K562 (cell line): ENCODE data around the gene NFIB. TPM values are rescaled to one million over a fixed set of nuclear protein-coding genes. Genes with fewer than 3 reads are reported as not detected.

Experiments
- ATAC-seq: fragments of 200-7000 bp; cut with Tn5 transposase; 3 replicates; pipeline ENCODE4 v1.9.1; 2020; ENCODE audit warnings: moderate library complexity
- BruUV-seq: library from RNA; stranded (reverse); fragments of 400-500 nt; replicated peaks from 2 replicates; lab custom pipeline; 2021; lab: Mats Ljungman, UMichigan
- CTCF ChIA-PET: fragments of 300-600 bp; formaldehyde crosslinking; extraction: SDS; loops from one replicate; lab custom pipeline; 2021; ENCODE audit warnings: low intra/inter-chr PET ratio; lab: Yijun Ruan, JAX
- POLR2A ChIA-PET: fragments of 300-600, 350-650 bp; sonication (Branson Sonifier 250); formaldehyde crosslinking; extraction: SDS; loops from one replicate; lab custom pipeline; 2021; ENCODE audit warnings: antibody characterized with exemption, inconsistent platforms; lab: Yijun Ruan, JAX
- DNase-seq, 4 experiments: peaks; one replicate each; pipeline versions ENCODE4 v3.0.0 to v3.0.0-alpha.2; 2011 to 2018; ENCODE audit warnings: low spot score in 3 of 4, mixed read lengths in 3 of 4; ENCODE audit errors: extremely low read depth in 1 of 4
- FAIRE-seq: peaks from 2 replicates; lab custom pipeline; 2011; peaks lifted over from hg19 to GRCh38; lab: Jason Lieb, UNC
- H2AFZ ChIP-seq: 2 replicates; pipeline ENCODE4 v1.6.0; 2011; ENCODE audit warnings: low read depth, low read length, control low read depth, inconsistent platforms
- H3K27ac ChIP-seq: fragments of 200-600 bp; 3 replicates; pipeline ENCODE4 v1.8.0; 2011; ENCODE audit warnings: low read depth, mild to moderate bottlenecking, control low read depth, inconsistent platforms, low read length, moderate library complexity, mixed read lengths; ENCODE audit errors: extremely low read depth
- H3K27me3 ChIP-seq, 2 experiments: fragments of 300-600 bp in 1 of 2; 2 replicates in 1 of 2; 3 replicates in 1 of 2; pipeline versions ENCODE4 v1.6.0 to v1.8.0; 2011; ENCODE audit warnings: inconsistent platforms in 2 of 2, low read length in 2 of 2, mild to moderate bottlenecking in 1 of 2, mixed read lengths in 1 of 2, moderate library complexity in 1 of 2; ENCODE audit not compliant: control insufficient read depth in 2 of 2, insufficient read depth in 2 of 2
- H3K36me3 ChIP-seq: fragments of 300-600 bp; 3 replicates; pipeline ENCODE4 v1.8.0; 2011; ENCODE audit warnings: mild to moderate bottlenecking, low read length, inconsistent platforms; ENCODE audit not compliant: control insufficient read depth, insufficient read depth
- H3K4me1 ChIP-seq, 2 experiments: fragments of 200-600 bp in 1 of 2; replicated peaks in 1 of 2; 2 replicates in 1 of 2; 3 replicates in 1 of 2; pipeline versions ENCODE4 v1.5.1 to v1.8.0; 2011; ENCODE audit warnings: inconsistent platforms in 2 of 2, low read length in 2 of 2, mild to moderate bottlenecking in 1 of 2, mixed read lengths in 1 of 2, moderate library complexity in 1 of 2; ENCODE audit not compliant: control insufficient read depth in 2 of 2, insufficient read depth in 2 of 2
- H3K4me2 ChIP-seq: 2 replicates; pipeline ENCODE4 v1.6.1; 2011; ENCODE audit warnings: low read length, control low read depth, inconsistent platforms, mixed read lengths; ENCODE audit not compliant: insufficient read depth
- H3K4me3 ChIP-seq: fragments of 200-600 bp; sonication (generic), shearing (Covaris generic); 2 replicates; pipeline ENCODE4 v1.5.1; 2016; ENCODE audit warnings: control low read depth, inconsistent platforms
- H3K79me2 ChIP-seq: fragments of 200-600 bp; 3 replicates; pipeline ENCODE4 v1.8.0; 2011; ENCODE audit warnings: low read length, inconsistent platforms; ENCODE audit not compliant: control insufficient read depth, insufficient read depth
- H3K9ac ChIP-seq, 2 experiments: 2 replicates each; pipeline versions ENCODE4 v1.6.0 to v1.6.1; 2011; ENCODE audit warnings: low read depth in 2 of 2, low read length in 2 of 2, control low read depth in 1 of 2, inconsistent platforms in 1 of 2, mild to moderate bottlenecking in 1 of 2, mixed read lengths in 1 of 2; ENCODE audit not compliant: insufficient read depth in 1 of 2
- H3K9me1 ChIP-seq: one replicate; pipeline ENCODE4 v1.6.0; 2011; ENCODE audit warnings: inconsistent platforms, mild to moderate bottlenecking, low read length, moderate library complexity; ENCODE audit not compliant: control insufficient read depth, insufficient read depth
- H3K9me3 ChIP-seq: replicated peaks from 2 replicates; pipeline ENCODE4 v1.5.1; 2011; ENCODE audit warnings: low read depth, low read length, inconsistent platforms; ENCODE audit not compliant: control insufficient read depth, insufficient read depth
- H4K20me1 ChIP-seq: replicated peaks from 2 replicates; pipeline ENCODE4 v1.6.1; 2011; ENCODE audit warnings: low read length, inconsistent platforms, mixed read lengths; ENCODE audit not compliant: control insufficient read depth, insufficient read depth
- C11orf30 ChIP-seq: fragments of 450-650 bp; IDR thresholded peaks from 2 replicates; pipeline ENCODE4 v1.6.1; 2016; ENCODE audit warnings: low read depth, mild to moderate bottlenecking
- CCNT2 ChIP-seq: IDR thresholded peaks from 2 replicates; pipeline ENCODE4 v1.6.1; 2011; ENCODE audit warnings: borderline replicate concordance, low read depth, mild to moderate bottlenecking, moderate library complexity, mixed read lengths, low read length; ENCODE audit not compliant: insufficient read length; ENCODE audit errors: extremely low read depth
- CEBPB ChIP-seq: fragments of 450-650 bp; IDR thresholded peaks from 2 replicates; pipeline ENCODE4 v1.6.1; 2016; ENCODE audit warnings: missing genetic modification characterization, missing compliant biosample characterization
- CHD4 ChIP-seq: fragments of 200-600 bp; sonication (generic); IDR thresholded peaks from 3 replicates; pipeline ENCODE4 v1.6.1; 2012; ENCODE audit warnings: low read depth, mild to moderate bottlenecking, mixed read lengths, low read length, inconsistent platforms; ENCODE audit not compliant: insufficient read depth, insufficient replicate concordance, poor library complexity, severe bottlenecking
- JUN ChIP-seq, 2 experiments: sonication (generic) in 1 of 2; formaldehyde crosslinking in 1 of 2; IDR thresholded peaks; 2 replicates each; pipeline versions ENCODE4 v1.6.1 to v1.8.0; 2012 to 2022; ENCODE audit warnings: borderline replicate concordance in 2 of 2, mild to moderate bottlenecking in 2 of 2, improper control_type of control experiment in 1 of 2, low read depth in 1 of 2, low read length in 1 of 2, missing genetic modification reagents in 1 of 2
- SAFB ChIP-seq: fragments of 200-400 bp; formaldehyde crosslinking; IDR thresholded peaks from 2 replicates; pipeline ENCODE4 v1.6.1; 2017; ENCODE audit warnings: low read depth, low read length, borderline replicate concordance
- SMAD2 ChIP-seq: fragments of 150-350 bp; IDR thresholded peaks from 2 replicates; pipeline ENCODE4 v1.6.1; 2014; ENCODE audit warnings: low read depth, mild to moderate bottlenecking, low read length
- U2AF1 ChIP-seq: fragments of 200-400 bp; formaldehyde crosslinking; optimal IDR thresholded peaks from 2 replicates; pipeline ENCODE3; 2017; ENCODE audit warnings: mild to moderate bottlenecking, low read depth, low read length, moderate library complexity
- ZBTB17 ChIP-seq: fragments of 450-650 bp; formaldehyde crosslinking; IDR thresholded peaks from 2 replicates; pipeline ENCODE4 v1.4.0; 2020; ENCODE audit warnings: mild to moderate bottlenecking
- ZC3H4 ChIP-seq: sonication (generic); formaldehyde crosslinking; IDR thresholded peaks from 2 replicates; pipeline ENCODE4 v1.9.0; 2021; ENCODE audit warnings: missing genetic modification reagents, borderline replicate concordance
- ZHX1 ChIP-seq: fragments of 150-350 bp; conservative IDR thresholded peaks from 2 replicates; pipeline ENCODE4 v1.6.1; 2014; ENCODE audit warnings: low read length
- ZNF764 ChIP-seq: fragments of 250-450 bp; sonication (Bioruptor Pico); IDR thresholded peaks from 2 replicates; pipeline ENCODE4 v1.4.0; 2020; ENCODE audit warnings: low read depth, mild to moderate bottlenecking, moderate library complexity
- WGBS: fragments of 100-300 bp; shearing (Covaris generic); methylation state at CpG from one replicate; pipeline ENCODE4 v1.1.6; 2016; ENCODE audit warnings: low coverage, mixed read lengths; ENCODE audit not compliant: insufficient coverage; ENCODE audit errors: missing lambda C conversion rate; 5-methylcytosine and 5-hydroxymethylcytosine counted together
- in situ Hi-C: fragments of 300-500 bp; cut with MboI; formaldehyde crosslinking; loops from 4 replicates; pipeline ENCODE4 v1.15.0; 2018; ENCODE audit warnings: inconsistent platforms, mixed read lengths
- intact Hi-C: fragments of 100-400 bp; cut with micrococcal nuclease; formaldehyde crosslinking; loops from 2 replicates; pipeline ENCODE4 v1.14.2; 2022
- polyA plus RNA-seq, 8 experiments: library from polyadenylated mRNA; depleted of rRNA in 4 of 8; stranded (reverse) in 5 of 8; unstranded in 3 of 8; fragments of >200 nt; fragmentation: Nextera tagmentation in 2 of 8; fragmentation: Illumina TruSeq in 1 of 8; extraction: Ambion mirVana in 2 of 8; extraction: Trizol in 1 of 8; gene quantifications; 2 replicates each; pipeline versions ENCODE4 v1.2.1 to v1.2.3, GENCODE V29; 2011 to 2014; ENCODE audit warnings: inconsistent platforms in 1 of 8, missing spikeins in 1 of 8
- total RNA-seq, 7 experiments: library from RNA; depleted of rRNA in 6 of 7; stranded (reverse); fragments of >200 nt in 6 of 7; fragmentation: Illumina TruSeq in 2 of 7; extraction: Trizol in 2 of 7; gene quantifications; 2 replicates each; pipeline versions ENCODE4 v1.2.1 to v1.2.3, GENCODE V29; 2011 to 2021; ENCODE audit warnings: low replicate concordance in 1 of 7

The NFIB gene
- total and polyA plus RNA-seq, 9 of the 15 experiments (the other 6 are each of a cell fraction or from before 2014, with no cell fraction given) = 1.2 to 3.3 (median 1.9) TPM

GRCh38 chr9:14092344-14092743, 221.6 kb downstream of the NFIB start:
- in situ Hi-C loops = no loop called here
- Histone ChIP-seq H3K9me1 (no peaks in the 10 kb centered on the region), H3K4me2 (no peak overlapping the region), H3K79me2 (no peaks in the 10 kb centered on the region), H4K20me1 (no peaks in the 10 kb centered on the region), H3K4me3 (no peak overlapping the region), H3K9ac (no peak overlapping the region), H3K4me1 (no peaks in the 10 kb centered on the region), H3K27ac (no peak overlapping the region), H3K9me3 (no peaks in the 10 kb centered on the region), H3K27me3 (no peaks in the 10 kb centered on the region), H3K36me3 (no peaks in the 10 kb centered on the region), H2AFZ (no peak overlapping the region)
- WGBS = 54% methylated on average over 1 of the region's 1 CpG
- CTCF ChIA-PET = no interaction called here
- DNase-seq (no peak), FAIRE-seq (no peak), ATAC-seq (no peak)
- POLR2A ChIA-PET = interaction anchor here (1.0 to 1.1 kb wide), 2 partner anchors 16 to 23 kb away, joined by 3 to 4 read pairs; no protein-coding TSS in a partner anchor
- TF ChIP-seq JUN (IDR thresholded peaks at IDR 0.05; ENCODE audit: borderline replicate concordance, low read depth, low read length) = no peak
- TF ChIP-seq JUN (CRISPR knock-in tag; IDR thresholded peaks at IDR 0.05; ENCODE audit: borderline replicate concordance) = no peak
- 0 out of 2 replicates have a peak, but pooled peaks have one; percentile 25 for TF ChIP-seq CEBPB (tag)
- BruUV-seq = no TSS peak
- intact Hi-C loops = no loop called here

- Histone ChIP-seq H3K36me3 (no peaks in the 10 kb centered on the region), H2AFZ (no peak overlapping the region), H3K27ac (no peak overlapping the region), H3K4me1 (no peaks in the 10 kb centered on the region), H3K9me3 (no peaks in the 10 kb centered on the region), H3K79me2 (no peaks in the 10 kb centered on the region), H4K20me1 (no peaks in the 10 kb centered on the region), H3K4me3 (no peak overlapping the region), H3K9ac (no peak overlapping the region), H3K9me1 (no peaks in the 10 kb centered on the region), H3K4me2 (no peak overlapping the region), H3K27me3 (no peaks in the 10 kb centered on the region)
- DNase-seq (no peak), ATAC-seq (no peak), FAIRE-seq (no peak)
- in situ Hi-C loops (no loop called here), intact Hi-C loops (no loop called here)
- 19% methylated on average over 4 of the region's 4 CpGs for WGBS
- POLR2A ChIA-PET = no interaction called here
- CTCF ChIA-PET = no interaction called here
- no TSS peak for BruUV-seq
- TF ChIP-seq ZNF764 (no peak), ZHX1 (no peak), ZBTB17 (no peak), SAFB (no peak), CCNT2 (no peak), CHD4 (no peak), U2AF1 (no peak), SMAD2 (no peak), ZC3H4 (CRISPR knock-in tag) (no peak), C11orf30 (no peak)
Measured at GRCh38 chr9:14089051-14089803, 224.7 kb downstream of the NFIB start.
